ENCODE measurements around the gene NDRG3. TPM values are rescaled to one million over a fixed set of nuclear protein-coding genes. Genes with fewer than 3 reads are reported as not detected.

The NDRG3 gene
- total RNA-seq, 1 experiment from 2014 or later = 23.6 TPM

- no peak overlapping the region for H3K4ac ChIP-seq (ENCODE audit: low read depth, low read length)
- no peak for DNase-seq
- peaks cover 10 to 15% (median 13%) of the 10 kb centered on the region in 3 experiments; a peak in 6 of 7 replicates for H3K36me3 Mint-ChIP-seq (ENCODE audit: insufficient read depth in 1 of 3, low read depth in 3 of 3)
- WGBS (ENCODE audit: extremely low coverage, insufficient read length, low lambda C conversion rate) = no CpG with 5 or more reads among the region's 3 CpGs
- H3K56ac ChIP-seq (ENCODE audit: insufficient read length, low read depth, low read length) = no peak overlapping the region
- H4K5ac ChIP-seq (ENCODE audit: insufficient read length, low read depth, low read length) = no peak overlapping the region
- peak overlapping the region in 1 of 3 experiments; percentile 32; a peak in 4 of 7 replicates for H3K27ac Mint-ChIP-seq
- peaks cover 1% of the 10 kb centered on the region for H3K23me2 ChIP-seq (ENCODE audit: insufficient read length, low read depth, low read length, poor library complexity, severe bottlenecking)
- no peak overlapping the region for H2BK120ac ChIP-seq (ENCODE audit: low read depth, low read length, poor library complexity, severe bottlenecking)
- H3K4me3 Mint-ChIP-seq = no peak overlapping the region
- H3T11ph ChIP-seq (ENCODE audit: low read length) = no peak overlapping the region
- no peaks in the 10 kb centered on the region for H3K79me2 ChIP-seq (ENCODE audit: insufficient read depth, low read length)
- no peak overlapping the region for H2BK5ac ChIP-seq (ENCODE audit: insufficient read length, low read length)
- no peaks in the 10 kb centered on the region for H3K4me1 ChIP-seq (ENCODE audit: insufficient read depth, low read length)
- H3K27me3 Mint-ChIP-seq (ENCODE audit: low read depth) = peaks cover 1% of the 10 kb centered on the region
- peaks cover 34 to 39% of the 10 kb centered on the region in 2 experiments for H3K4me1 Mint-ChIP-seq
- H3K79me1 ChIP-seq (ENCODE audit: insufficient read depth, low read depth, low read length, poor library complexity, severe bottlenecking) = no peaks in the 10 kb centered on the region
- no peak overlapping the region for H2BK20ac ChIP-seq (ENCODE audit: low read depth, low read length, poor library complexity, severe bottlenecking)
- H2AFZ ChIP-seq (ENCODE audit: low read length) = no peak overlapping the region
- no peak overlapping the region for H3K14ac ChIP-seq (ENCODE audit: insufficient read depth, low read length)
- H2BK15ac ChIP-seq (ENCODE audit: low read depth, low read length) = no peak overlapping the region
- no peak overlapping the region for H3K18ac ChIP-seq (ENCODE audit: insufficient read length, low read depth, low read length)
- H4K20me1 ChIP-seq (ENCODE audit: control insufficient read depth, insufficient read depth, insufficient read length) = peaks cover 2% of the 10 kb centered on the region
- no peaks in the 10 kb centered on the region for H3K9me3 ChIP-seq (ENCODE audit: control insufficient read depth, low read depth, low read length)
- H4K91ac ChIP-seq (ENCODE audit: insufficient read length, low read depth, low read length) = no peak overlapping the region
- H4K8ac ChIP-seq (replicated peaks; ENCODE audit: insufficient read length, low read depth, low read length) = no peak overlapping the region
- H3K9ac ChIP-seq (ENCODE audit: extremely low read depth, insufficient read length, low read length) = no peak overlapping the region
- H3K4me2 ChIP-seq (ENCODE audit: insufficient read depth, insufficient read length, low read length) = no peak overlapping the region
- H3K23ac ChIP-seq (ENCODE audit: insufficient read length, low read depth, low read length) = no peak overlapping the region
- no peaks in the 10 kb centered on the region for H3K27me3 ChIP-seq (ENCODE audit: insufficient read depth, low read length)
- H3K9me3 Mint-ChIP-seq = no peaks in the 10 kb centered on the region; a peak in 1 of 5 replicates
- no peak overlapping the region for H3K27ac ChIP-seq (ENCODE audit: insufficient read length, low read depth, low read length)
- no peak for TF ChIP-seq CTCF (conservative IDR thresholded peaks at IDR 0.05)
- H2BK12ac ChIP-seq (ENCODE audit: insufficient read length, low read depth, low read length) = no peak overlapping the region
- H2AK5ac ChIP-seq (ENCODE audit: insufficient read length, low read length) = no peak overlapping the region
These were observed 33.2 kb upstream of the NDRG3 start for GRCh38 chr20:36778831-36779655.
